NCI-H524 treated with DMSO at 0.1 percent for 48 hours (cell line): ENCODE measurements around the gene ASTL.
"Not testable (repeated sequence)": the region's sequence is repeated elsewhere in the genome, so short reads cannot be mapped to it uniquely, and the experiment has no call there.

Source experiments
- DNase-seq: peaks from one replicate; lab custom pipeline; 2025; lab: John Stamatoyannopoulos, UW

ASTL gene

GRCh38 chr2:96146153-96146880 lies 8.0 kb upstream of the ASTL start:
- DNase-seq: no peak

DNA sequence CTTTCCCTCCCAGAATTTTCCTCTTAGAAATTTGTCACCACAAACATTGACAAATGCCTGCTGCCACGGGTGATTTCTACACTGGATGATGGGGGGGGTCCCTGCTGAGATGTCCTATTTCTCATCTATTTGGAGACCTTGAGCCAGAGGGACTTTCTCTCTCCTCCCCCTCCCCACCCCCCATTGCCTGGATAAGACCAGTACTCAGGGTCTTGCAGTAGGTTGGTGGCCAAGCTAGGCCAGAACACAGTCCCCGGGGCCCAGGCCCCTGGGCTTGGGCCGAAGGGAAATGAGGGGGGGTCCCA lies 7.5 kb upstream of the ASTL start:
- no peak for DNase-seq

GRCh38 chr2:96145036-96145847 lies 6.9 kb upstream of the ASTL start, which contains the start of gene DUSP2:
TSS of gene DUSP2 (minus strand) at chr2:96145440. CDS start at chr2:96145354, 86 bp downstream.
- DNase-seq: no peak

DNA sequence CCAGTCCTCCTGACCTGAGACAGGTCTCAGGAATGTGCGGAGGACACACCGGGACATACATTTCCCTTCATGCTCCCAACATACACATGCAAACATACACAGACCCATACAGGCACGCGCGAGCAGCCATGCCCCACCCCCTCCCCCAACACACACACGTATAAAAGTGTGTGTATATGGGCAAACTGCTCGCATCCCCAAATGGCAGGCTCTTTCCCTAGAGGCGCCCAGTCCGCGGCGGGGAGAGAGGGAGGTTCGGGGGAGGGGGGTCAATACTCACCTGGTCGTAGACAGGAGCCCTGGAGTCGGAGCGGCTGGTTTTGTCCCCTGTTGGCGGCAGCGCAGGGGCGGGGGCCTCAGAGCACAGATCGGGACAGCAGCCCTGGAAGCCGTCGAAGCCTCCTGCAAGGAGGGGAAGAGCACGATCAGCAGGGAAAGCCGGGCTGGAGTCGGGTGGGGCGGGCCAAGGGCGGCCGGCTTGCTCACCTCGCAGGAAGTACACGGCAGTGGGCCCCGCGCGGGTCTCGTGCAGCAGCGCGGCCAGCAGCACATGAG lies 6.3 kb upstream of the ASTL start:
- DNase-seq: no peak

GRCh38 chr2:96143848-96144480 lies 5.7 kb upstream of the ASTL start:
- peak; percentile 86 for DNase-seq

GRCh38 chr2:96143231-96143847 lies 5.0 kb upstream of the ASTL start:
- no peak for DNase-seq

DNA sequence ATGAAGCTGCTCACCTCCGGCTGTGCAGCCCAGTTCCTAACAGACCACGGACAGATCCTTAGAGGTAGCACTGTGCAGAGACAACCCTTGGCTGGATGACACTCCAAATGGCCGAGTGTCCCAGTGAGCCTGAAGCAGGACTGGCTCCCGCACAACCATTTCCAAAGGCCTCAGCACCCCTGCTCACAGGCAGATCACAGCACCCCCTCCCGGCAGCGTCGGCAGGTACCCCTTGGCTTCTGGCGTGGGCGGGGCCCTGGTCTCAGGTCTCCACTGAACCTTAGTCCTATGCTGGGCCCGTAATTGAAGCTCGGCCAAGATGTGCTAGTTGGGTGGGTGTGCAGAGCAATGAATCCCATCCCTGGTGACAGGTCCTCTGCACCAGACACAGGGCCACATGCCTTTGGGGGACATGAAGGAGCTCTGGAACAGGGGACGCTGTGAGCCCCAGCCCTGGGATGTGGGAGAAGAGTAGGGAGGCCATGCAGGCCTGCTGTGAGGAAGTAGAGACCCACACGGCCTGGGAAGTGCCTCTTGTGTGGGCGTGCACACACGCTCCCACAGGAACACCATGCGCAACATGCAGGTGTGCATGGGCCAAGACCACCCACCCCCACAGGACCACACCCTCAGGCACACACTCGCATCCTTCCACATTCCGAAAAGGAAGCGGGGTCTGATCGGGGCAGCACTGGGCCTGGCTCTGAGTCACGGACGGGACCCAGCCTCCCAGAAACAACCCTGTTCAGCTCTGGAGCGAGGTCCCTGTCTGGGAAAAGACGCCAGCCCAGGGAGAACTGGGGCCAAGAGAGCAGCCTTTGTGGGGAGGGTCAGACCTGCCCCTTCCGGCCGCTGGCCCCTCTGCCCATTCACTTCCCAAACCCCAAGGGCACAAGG lies 4.2 kb upstream of the ASTL start:
- DNase-seq: no peak

DNA sequence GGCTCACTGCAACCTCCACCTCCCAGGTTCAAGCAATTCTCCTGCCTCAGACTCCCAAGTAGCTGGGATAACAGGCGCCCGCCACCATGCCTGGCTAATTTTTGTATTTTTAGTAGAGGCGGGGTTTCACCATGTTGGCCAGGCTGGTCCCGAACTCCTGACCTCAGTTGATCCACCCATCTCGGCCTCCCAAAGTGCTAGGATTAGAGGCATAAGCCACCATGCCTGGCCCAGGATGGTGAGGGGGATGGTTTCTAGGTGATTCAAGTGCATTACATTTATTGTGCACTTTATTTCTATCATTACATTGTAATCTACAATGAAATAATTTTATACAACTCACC lies 3.3 kb upstream of the ASTL start:
- DNase-seq: not testable (repeated sequence)

DNA sequence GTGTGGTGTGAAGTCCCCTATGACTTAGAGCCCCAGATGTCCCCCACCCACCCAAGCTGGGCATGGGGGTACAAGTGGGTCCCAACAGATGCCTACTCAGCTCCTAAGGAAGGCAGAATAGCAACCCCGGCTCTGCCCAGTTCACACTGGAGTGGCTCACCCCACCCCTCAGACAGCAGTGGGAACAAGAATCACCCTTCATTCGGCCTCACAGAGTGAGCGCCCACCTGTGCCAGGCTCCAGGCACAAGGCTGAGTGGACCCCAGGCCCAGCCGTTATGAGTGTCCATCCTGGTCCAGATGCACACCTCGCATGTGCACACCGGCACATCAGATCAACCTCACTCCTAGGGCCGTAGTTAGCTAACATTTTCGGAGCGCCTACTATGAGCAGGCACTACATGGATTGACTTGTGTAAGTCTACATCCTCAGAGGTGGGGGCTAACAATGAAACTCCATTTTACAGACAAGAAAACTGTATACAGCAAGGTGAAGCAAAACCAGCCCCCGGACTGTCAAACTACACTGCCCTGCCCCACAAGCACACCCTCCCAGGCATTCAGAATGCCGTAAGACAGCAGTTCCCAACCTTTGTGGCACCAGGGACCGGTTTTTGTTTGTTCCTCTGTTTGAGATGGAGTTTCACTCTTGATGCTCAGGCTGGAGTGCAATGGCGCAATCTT lies 2.8 kb upstream of the ASTL start:
- no peak for DNase-seq

DNA sequence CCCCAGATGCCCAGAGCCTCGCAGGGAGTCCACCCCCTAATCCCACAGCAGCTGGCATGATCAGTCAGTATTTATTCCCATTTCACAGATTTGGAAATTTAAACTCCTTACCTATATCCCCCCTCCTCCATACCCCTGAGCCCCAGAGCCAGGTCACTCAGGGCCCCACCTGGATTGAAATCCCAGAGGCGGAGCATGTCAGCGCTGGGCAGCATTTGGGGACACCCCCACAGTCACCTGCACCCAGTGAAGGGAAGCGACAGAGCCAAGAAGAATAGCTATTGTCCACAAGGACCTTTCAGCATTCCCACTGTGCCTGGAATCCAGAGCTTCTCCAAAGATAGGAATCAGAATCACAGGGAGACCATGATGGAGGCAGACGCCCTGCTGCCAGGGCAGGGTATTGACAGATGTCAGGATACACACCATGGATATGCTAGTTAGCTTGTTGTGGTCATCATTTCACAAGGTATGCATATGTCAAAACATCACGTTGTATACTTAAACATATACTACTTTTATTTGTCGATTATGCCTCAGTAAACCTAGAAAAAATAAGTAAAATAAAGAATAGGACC lies 968 bp upstream of the ASTL start:
- no peak for DNase-seq

DNA sequence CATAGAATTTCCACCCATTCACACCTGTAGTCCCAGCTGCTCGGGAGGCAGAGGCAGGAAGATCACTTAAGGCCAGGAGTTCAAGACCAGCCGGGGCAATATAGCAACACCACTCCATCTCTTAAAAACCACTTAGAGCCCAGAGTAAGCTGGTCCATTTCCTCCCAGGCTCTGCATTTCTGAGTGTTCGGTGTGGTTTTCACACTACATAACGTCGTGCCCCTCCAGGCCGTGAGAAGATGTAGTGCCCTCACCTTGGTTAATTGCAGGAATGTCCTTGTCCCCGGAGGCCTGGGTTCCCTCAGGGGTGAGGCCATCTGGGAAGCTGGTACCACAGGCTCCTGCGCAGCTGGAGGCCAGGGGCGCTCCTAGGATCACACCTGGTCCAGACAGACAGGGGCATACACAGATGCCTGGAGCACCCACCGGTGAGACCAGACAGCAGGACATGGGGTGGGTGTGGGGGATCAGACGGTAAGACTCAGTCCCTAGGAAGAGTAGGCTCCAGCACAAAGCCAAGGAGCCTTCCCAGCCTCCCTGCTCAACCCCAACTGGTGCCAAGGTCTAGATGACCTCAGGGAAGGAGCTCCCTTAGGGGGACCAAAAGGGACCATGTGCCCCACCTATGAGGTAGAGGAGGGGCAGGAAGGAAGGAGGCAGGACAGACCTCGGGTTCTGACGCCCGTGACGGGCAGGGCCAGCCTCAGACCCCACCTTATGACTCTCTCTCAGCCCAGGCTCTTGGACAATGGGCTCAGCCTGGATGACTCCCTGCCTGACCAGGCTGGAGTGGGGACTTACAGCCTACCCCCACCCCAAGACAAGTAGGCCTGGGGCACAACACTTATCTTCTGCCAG lies 752 bp downstream of the ASTL start:
- no peak for DNase-seq

DNA sequence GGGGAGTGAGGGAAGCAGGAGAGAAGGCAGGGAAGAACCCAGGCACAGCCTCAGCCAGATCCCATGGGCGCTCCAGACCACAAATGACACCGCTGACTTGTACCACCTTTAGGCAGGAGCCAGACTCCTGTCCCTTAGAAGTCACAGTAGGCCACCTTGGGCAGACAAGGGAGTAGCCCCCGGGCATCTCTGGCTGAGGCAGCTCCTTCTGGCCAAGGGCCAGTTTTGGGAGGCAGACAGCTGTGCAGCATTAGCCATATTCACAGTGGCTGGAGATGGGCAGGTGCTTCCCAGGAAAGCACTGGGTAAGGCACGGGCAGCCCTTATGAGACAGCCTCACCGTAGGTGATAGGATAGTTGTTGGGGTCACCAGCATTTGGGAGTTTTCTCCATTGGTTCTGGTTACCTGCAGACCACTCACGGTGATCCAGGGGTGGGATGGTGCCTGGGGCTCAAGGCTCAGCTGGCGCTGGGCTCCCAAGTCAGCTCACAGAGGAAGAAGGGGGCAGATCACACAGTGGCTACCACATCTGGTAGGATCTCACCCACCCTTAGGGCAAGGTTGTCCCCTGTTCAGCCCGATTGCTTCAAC lies 2.1 kb downstream of the ASTL start:
- no peak for DNase-seq

DNA sequence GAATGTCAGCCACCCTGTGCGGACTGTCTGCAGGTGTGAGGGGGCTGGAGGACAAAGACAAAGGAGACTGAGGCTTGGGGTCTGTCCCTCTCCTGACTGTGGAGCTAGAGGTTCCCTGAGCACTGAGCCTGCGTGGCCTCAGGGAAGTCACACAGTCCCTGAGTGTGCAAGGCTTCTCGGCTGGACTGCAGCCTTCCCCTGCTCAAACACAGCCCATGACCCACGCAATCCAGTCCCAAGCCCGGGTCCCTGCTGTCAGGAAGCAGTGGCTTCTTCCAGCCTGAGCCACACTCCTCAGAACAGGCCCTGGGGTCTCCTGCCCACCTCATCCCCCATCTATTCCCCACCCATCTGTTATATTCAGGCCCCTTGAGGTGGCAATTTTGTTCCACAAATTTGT lies 2.7 kb downstream of the ASTL start:
- DNase-seq: no peak

DNA sequence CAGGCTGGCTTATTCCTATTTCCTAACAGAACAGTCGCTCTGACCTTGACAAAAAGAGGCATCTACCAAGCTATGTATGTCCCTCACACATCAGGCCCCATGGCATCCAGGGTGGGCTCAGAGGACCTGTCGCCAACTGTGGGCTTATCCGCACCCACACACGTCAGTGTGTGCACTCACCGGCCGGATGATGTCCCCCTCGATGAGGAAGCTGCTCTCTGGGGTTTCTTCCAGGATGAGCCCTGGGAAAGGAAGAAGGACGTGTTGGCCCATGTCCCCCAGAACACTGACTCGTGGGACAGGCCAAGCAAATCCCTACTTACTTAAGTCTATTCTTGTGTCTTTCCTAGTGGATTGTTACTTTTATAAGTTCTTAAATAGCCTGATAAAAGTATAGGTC lies 3.1 kb downstream of the ASTL start:
- DNase-seq: no peak

- DNase-seq: no peak
These were observed 3.9 kb downstream of the ASTL start for GRCh38 chr2:96134421-96134820.

- no peak for DNase-seq
These were observed 6.2 kb downstream of the ASTL start for GRCh38 chr2:96131813-96132745.

GRCh38 chr2:96131152-96131812 lies 7.0 kb downstream of the ASTL start:
- DNase-seq: no peak
